ES-I3 (cell line): ENCODE measurements around the gene PARM1.

Experiments
- H3K36me3 ChIP-seq: 2 replicates; pipeline ENCODE4 v1.6.1; 2013; ENCODE audit warnings: mild to moderate bottlenecking, low read length, control low read depth, moderate library complexity; ENCODE audit not compliant: insufficient read depth
- H3K4me1 ChIP-seq: 2 replicates; pipeline ENCODE4 v1.6.1; 2013; ENCODE audit warnings: mild to moderate bottlenecking, control low read depth, low read length; ENCODE audit not compliant: insufficient read depth
- H3K9ac ChIP-seq: 2 replicates; pipeline ENCODE4 v1.6.1; 2013; ENCODE audit warnings: low read depth, mild to moderate bottlenecking, low read length, moderate library complexity
- H3K9me3 ChIP-seq: 2 replicates; pipeline ENCODE4 v1.6.1; 2013; ENCODE audit warnings: mild to moderate bottlenecking, low read length, moderate library complexity; ENCODE audit not compliant: control insufficient read depth, insufficient read depth

The PARM1 gene

GRCh38 chr4:74930162-74930561, 2.8 kb upstream of the PARM1 start:
- no peaks in the 10 kb centered on the region for H3K9me3 ChIP-seq
- peaks cover 7% of the 10 kb centered on the region; the same call in 1 of the 2 replicates for H3K4me1 ChIP-seq
- H3K9ac ChIP-seq: no peak overlapping the region
- H3K36me3 ChIP-seq: no peaks in the 10 kb centered on the region

DNA sequence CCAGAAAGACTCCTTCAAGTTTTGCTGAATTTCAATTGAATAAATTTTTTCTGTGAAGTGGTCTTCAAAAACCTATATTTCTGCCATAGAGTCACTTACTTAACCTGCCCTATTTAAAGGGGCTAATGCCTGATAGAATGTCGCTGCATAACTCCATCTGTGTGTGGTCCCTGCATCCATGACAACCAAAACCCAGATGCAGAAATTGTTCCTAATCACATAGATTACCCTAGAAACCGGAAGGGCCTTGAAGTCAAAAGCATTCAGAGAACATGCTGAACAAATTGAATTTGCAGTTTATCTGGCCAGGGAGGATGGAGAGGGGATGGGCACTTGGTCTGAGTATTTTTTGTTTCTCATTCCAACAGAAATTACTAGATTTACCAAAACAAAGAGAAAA, 1.5 kb upstream of the PARM1 start:
- H3K9me3 ChIP-seq: no peaks in the 10 kb centered on the region
- peaks cover 5% of the 10 kb centered on the region; the same call in 1 of the 2 replicates for H3K4me1 ChIP-seq
- no peak overlapping the region for H3K9ac ChIP-seq
- H3K36me3 ChIP-seq: no peaks in the 10 kb centered on the region

DNA sequence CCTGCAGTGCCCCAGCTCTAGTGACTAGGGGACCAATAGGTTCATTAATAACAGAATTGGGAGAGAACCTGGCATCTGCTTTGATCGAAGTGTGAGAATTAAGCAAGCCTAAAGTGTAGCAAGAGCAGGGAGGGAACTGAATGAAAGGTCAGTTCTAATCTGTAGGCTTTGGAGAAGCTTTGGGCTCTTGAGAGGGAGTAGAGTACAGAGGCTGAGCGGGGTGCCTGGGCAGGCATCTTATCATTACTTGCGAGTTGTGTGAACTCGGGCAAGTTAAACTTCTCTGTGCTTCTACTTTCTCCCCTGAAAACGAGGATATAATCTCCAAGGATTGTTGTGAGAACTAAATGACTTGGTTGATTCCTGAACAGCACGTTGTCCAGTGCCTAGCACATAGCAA, 906 bp upstream of the PARM1 start:
- H3K9ac ChIP-seq: no peak overlapping the region

DNA sequence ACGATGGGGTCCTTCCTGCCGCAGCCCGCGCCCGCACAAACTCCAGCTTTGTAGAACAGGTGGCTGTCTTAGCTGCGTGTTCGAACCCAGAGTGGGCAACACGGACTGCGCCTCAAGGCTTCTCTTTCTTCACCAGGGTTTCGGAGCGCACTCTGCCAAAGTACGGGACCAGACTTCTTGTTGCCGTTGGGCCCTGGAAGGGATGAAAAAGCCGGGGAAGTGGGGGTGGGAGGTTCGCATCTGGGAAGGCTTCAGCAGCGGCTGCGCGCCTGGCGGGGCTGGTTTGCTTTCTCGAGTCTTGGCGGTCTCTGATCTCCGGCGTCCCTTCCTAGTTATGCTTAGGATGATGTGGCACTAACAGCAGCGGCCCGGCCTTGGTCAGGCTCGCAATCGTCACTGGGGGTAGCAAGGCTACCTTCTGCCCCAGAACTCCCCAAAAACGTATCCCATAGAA, 673 bp downstream of the PARM1 start:
- H3K9me3 ChIP-seq: no peaks in the 10 kb centered on the region
- peak overlapping the region; percentile 75 for H3K9ac ChIP-seq
- H3K4me1 ChIP-seq: peaks cover 5% of the 10 kb centered on the region; the same call in 1 of the 2 replicates
- H3K36me3 ChIP-seq: no peaks in the 10 kb centered on the region

More for the DNA sequence above, 906 bp upstream of the PARM1 start:
- H3K36me3 ChIP-seq: no peaks in the 10 kb centered on the region
- H3K9me3 ChIP-seq: no peaks in the 10 kb centered on the region
- peaks cover 5% of the 10 kb centered on the region; the same call in 1 of the 2 replicates for H3K4me1 ChIP-seq

- Histone ChIP-seq H3K36me3 (no peaks in the 10 kb centered on the region), H3K9ac (peak overlapping the region; percentile 75; the same call in 1 of the 2 replicates), H3K9me3 (no peaks in the 10 kb centered on the region), H3K4me1 (peaks cover 5% of the 10 kb centered on the region; the same call in 1 of the 2 replicates)
Observed at GRCh38 chr4:74934016-74934831, 1.3 kb downstream of the PARM1 start.

GRCh38 chr4:74934888-74935287, 2.0 kb downstream of the PARM1 start:
- H3K9ac ChIP-seq: no peak overlapping the region

DNA sequence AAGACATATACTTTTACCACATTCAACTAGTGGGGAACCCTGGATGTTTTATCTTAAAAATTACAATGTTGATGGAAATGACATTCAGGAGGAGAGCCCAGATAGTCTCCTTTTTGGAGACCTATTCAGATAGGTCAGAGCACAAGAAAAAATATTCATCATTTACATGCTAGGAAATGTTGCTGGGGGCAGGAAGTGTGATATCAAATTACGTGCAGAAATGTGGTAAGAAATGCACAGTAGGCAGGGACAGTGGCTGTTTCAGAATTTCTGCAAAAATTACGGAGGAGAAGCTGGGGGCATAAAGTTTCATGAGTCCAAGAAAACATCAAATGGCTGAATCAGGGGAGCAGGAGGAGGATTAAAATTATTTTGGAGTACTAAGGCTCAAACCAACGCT, 8.2 kb downstream of the PARM1 start:
- Histone ChIP-seq H3K9ac (no peak overlapping the region), H3K36me3 (no peaks in the 10 kb centered on the region), H3K9me3 (no peaks in the 10 kb centered on the region), H3K4me1 (peaks cover 2% of the 10 kb centered on the region; the same call in 1 of the 2 replicates)

More at GRCh38 chr4:74934888-74935287, 2.0 kb downstream of the PARM1 start:
- Histone ChIP-seq H3K36me3 (no peaks in the 10 kb centered on the region), H3K9me3 (no peaks in the 10 kb centered on the region), H3K4me1 (peaks cover 5% of the 10 kb centered on the region; the same call in 1 of the 2 replicates)

DNA sequence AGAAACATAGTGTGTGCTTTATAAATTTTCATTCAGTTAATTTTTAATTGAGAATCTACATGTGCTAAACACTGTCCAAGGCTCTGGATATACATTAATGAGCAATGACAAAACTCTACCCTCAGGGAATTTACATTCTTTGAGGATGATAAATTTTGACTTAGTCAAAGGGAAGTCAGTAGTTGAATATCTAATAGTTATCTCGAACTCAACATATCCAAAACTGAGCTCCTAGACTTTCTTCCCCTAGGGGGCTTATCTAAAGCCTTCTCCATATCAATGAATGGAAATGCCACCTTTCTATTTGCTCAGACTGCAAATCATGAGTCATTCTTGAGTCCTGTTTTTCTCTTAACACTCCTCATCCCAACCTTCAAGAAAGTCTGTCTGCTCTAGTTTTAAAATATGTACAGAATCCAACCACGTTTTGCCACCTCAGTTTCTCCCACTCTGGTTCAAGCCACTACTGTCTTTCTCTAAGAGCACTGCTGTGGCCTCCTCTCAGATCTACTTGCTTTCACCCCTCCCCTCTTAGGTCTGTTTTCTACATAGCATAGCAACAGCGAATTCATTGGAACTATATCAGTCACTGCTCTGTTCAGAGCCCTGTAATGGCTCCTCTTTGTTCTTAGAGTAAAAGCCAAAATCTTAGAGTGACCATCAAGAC, 9.5 kb downstream of the PARM1 start:
- Histone ChIP-seq H3K9me3 (no peaks in the 10 kb centered on the region), H3K36me3 (no peaks in the 10 kb centered on the region), H3K4me1 (peaks cover 2% of the 10 kb centered on the region; the same call in 1 of the 2 replicates), H3K9ac (no peak overlapping the region)

- Histone ChIP-seq H3K9ac (no peak overlapping the region), H3K36me3 (no peaks in the 10 kb centered on the region)
Observed at GRCh38 chr4:74942918-74943253, 10.0 kb downstream of the PARM1 start.

GRCh38 chr4:74944354-74944793, 11.5 kb downstream of the PARM1 start:
- Histone ChIP-seq H3K9ac (no peak overlapping the region), H3K4me1 (peaks cover 2% of the 10 kb centered on the region; the same call in 1 of the 2 replicates), H3K36me3 (no peaks in the 10 kb centered on the region), H3K9me3 (no peaks in the 10 kb centered on the region)

More at GRCh38 chr4:74942918-74943253, 10.0 kb downstream of the PARM1 start:
- Histone ChIP-seq H3K4me1 (peaks cover 2% of the 10 kb centered on the region; the same call in 1 of the 2 replicates), H3K9me3 (no peaks in the 10 kb centered on the region)

- Histone ChIP-seq H3K9me3 (no peaks in the 10 kb centered on the region), H3K4me1 (peaks cover 2% of the 10 kb centered on the region; the same call in 1 of the 2 replicates), H3K36me3 (no peaks in the 10 kb centered on the region), H3K9ac (no peak overlapping the region)
Observed at GRCh38 chr4:74946196-74946595, 13.3 kb downstream of the PARM1 start.

- Histone ChIP-seq H3K9ac (no peak overlapping the region), H3K4me1 (no peaks in the 10 kb centered on the region; the same call in 1 of the 2 replicates), H3K36me3 (no peaks in the 10 kb centered on the region), H3K9me3 (no peaks in the 10 kb centered on the region)
Observed at GRCh38 chr4:74947798-74948197, 14.9 kb downstream of the PARM1 start.

DNA sequence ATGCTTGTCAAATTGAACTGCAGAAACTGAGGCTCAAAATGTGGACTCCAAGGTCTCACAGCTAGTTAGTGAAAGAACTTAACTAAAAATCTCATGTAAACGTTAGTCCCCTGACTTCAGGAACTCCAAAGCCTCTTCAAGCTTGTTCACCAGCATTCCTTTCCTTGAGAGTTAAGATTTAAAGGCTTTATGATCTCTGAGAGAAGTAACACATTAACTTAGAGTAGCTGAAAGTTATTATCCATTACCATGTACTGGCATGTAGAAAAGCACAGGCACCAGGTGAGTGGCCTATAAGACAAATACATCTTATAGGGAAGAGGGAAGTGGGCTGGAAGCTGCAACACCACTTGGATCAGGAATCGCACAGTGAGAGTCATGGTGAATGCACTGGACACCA, 15.3 kb downstream of the PARM1 start:
- H3K9ac ChIP-seq: no peak overlapping the region
- no peaks in the 10 kb centered on the region for H3K9me3 ChIP-seq
- H3K4me1 ChIP-seq: no peaks in the 10 kb centered on the region
- no peaks in the 10 kb centered on the region for H3K36me3 ChIP-seq

DNA sequence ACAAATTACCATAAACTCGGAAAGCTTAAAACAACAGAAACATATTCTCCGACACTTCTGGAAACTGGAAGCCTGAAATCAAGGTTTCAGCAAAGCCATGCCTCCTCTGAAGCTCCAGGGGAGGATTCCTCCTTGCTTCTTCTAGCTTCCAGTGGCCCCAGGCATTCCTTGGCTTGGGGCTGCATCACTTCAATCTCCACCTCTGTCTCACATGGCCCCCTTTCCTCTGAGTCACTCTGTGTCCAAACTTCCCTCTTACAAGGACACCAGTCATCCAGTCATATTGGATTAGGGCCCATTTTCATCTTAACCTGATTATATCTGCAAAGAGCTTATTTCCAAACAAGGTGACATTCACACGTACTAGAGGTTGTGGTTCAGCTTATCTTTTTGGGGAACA, 17.3 kb downstream of the PARM1 start:
- Histone ChIP-seq H3K9ac (no peak overlapping the region), H3K36me3 (no peaks in the 10 kb centered on the region), H3K4me1 (no peaks in the 10 kb centered on the region), H3K9me3 (no peaks in the 10 kb centered on the region)
